Measurements from ENCODE around the gene ZCCHC2.

GRCh38 chr18:62485684-62486083 lies 37.1 kb upstream of the ZCCHC2 start:
- TF ChIP-seq, protein P1, sequence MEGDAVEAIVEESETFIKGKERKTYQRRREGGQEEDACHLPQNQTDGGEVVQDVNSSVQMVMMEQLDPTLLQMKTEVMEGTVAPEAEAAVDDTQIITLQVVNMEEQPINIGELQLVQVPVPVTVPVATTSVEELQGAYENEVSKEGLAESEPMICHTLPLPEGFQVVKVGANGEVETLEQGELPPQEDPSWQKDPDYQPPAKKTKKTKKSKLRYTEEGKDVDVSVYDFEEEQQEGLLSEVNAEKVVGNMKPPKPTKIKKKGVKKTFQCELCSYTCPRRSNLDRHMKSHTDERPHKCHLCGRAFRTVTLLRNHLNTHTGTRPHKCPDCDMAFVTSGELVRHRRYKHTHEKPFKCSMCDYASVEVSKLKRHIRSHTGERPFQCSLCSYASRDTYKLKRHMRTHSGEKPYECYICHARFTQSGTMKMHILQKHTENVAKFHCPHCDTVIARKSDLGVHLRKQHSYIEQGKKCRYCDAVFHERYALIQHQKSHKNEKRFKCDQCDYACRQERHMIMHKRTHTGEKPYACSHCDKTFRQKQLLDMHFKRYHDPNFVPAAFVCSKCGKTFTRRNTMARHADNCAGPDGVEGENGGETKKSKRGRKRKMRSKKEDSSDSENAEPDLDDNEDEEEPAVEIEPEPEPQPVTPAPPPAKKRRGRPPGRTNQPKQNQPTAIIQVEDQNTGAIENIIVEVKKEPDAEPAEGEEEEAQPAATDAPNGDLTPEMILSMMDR (IDR thresholded peaks at IDR 0.05): no peak
- TF ChIP-seq POLR2A (IDR thresholded peaks at IDR 0.05) (no peak), EP300 (IDR thresholded peaks at IDR 0.05) (no peak), POLR2AphosphoS5 (IDR thresholded peaks at IDR 0.05) (peak in 1 of 3 donors; percentile 24)
